DOHH2 (cell line): ENCODE measurements around the gene LOXHD1.

ENCODE experiments used
- H3F3A ChIP-seq: fragments of 200-600 bp; sonication (generic), shearing (Covaris generic); 2 replicates; pipeline ENCODE4 v1.6.0; 2016; ENCODE audit warnings: antibody characterized with exemption, mild to moderate bottlenecking; ENCODE audit not compliant: control insufficient read depth, insufficient read depth
- H3K27ac ChIP-seq: fragments of 200-600 bp; sonication (generic); 2 replicates; pipeline ENCODE4 v1.5.1; 2014; ENCODE audit warnings: low read depth, mild to moderate bottlenecking, low read length, moderate library complexity
- H3K27me3 ChIP-seq: fragments of 200-600 bp; sonication (generic); 2 replicates; pipeline ENCODE4 v1.6.1; 2014; ENCODE audit warnings: mild to moderate bottlenecking, low read length, mixed read lengths; ENCODE audit not compliant: control insufficient read depth
- H3K36me3 ChIP-seq: fragments of 200-600 bp; sonication (generic); 2 replicates; pipeline ENCODE4 v1.6.1; 2014; ENCODE audit warnings: mild to moderate bottlenecking, low read length, moderate library complexity, mixed read lengths; ENCODE audit not compliant: control insufficient read depth
- H3K4me1 ChIP-seq: fragments of 200-600 bp; sonication (generic); 2 replicates; pipeline ENCODE4 v1.6.1; 2014; ENCODE audit warnings: mild to moderate bottlenecking, low read length, mixed read lengths; ENCODE audit not compliant: control insufficient read depth
- H3K4me2 ChIP-seq: fragments of 200-600 bp; sonication (generic); 2 replicates; pipeline ENCODE4 v1.6.0; 2014; ENCODE audit warnings: mild to moderate bottlenecking, low read length, moderate library complexity
- H3K4me3 ChIP-seq: fragments of 200-600 bp; sonication (generic); 2 replicates; pipeline ENCODE4 v1.5.1; 2014; ENCODE audit warnings: mild to moderate bottlenecking, low read length, mixed read lengths
- H3K79me2 ChIP-seq: fragments of 200-600 bp; sonication (generic); 2 replicates; pipeline ENCODE4 v1.6.1; 2014; ENCODE audit warnings: mild to moderate bottlenecking, low read length, mixed read lengths; ENCODE audit not compliant: control insufficient read depth
- H3K9me2 ChIP-seq: fragments of 200-600 bp; sonication (generic); replicated peaks from 2 replicates; pipeline ENCODE4 v1.6.1; 2014; ENCODE audit warnings: mild to moderate bottlenecking, low read length, mixed read lengths; ENCODE audit not compliant: control insufficient read depth
- H3K9me3 ChIP-seq: fragments of 200-600 bp; sonication (generic); 2 replicates; pipeline ENCODE4 v1.6.1; 2014; ENCODE audit warnings: antibody characterized with exemption, low read length, mixed read lengths; ENCODE audit not compliant: control insufficient read depth, insufficient read depth
- H4K20me1 ChIP-seq: fragments of 200-600 bp; sonication (generic); 2 replicates; pipeline ENCODE4 v1.6.0; 2014; ENCODE audit warnings: low read depth, mild to moderate bottlenecking, antibody characterized with exemption, low read length, moderate library complexity; ENCODE audit not compliant: control insufficient read depth, insufficient read depth
- CTCF ChIP-seq: fragments of 200-600 bp; sonication (generic); IDR thresholded peaks from one replicate; pipeline ENCODE4 v1.5.1; 2014; ENCODE audit warnings: antibody characterized with exemption, mild to moderate bottlenecking, low read depth, low read length; ENCODE audit not compliant: poor library complexity, severe bottlenecking
- EZH2phosphoT487 ChIP-seq: fragments of 200-600 bp; sonication (generic); IDR thresholded peaks from 2 replicates; pipeline ENCODE4 v1.6.1; 2017; ENCODE audit warnings: borderline replicate concordance, mild to moderate bottlenecking, antibody characterized with exemption, low read length, moderate library complexity, mixed read lengths

LOXHD1 gene

DNA sequence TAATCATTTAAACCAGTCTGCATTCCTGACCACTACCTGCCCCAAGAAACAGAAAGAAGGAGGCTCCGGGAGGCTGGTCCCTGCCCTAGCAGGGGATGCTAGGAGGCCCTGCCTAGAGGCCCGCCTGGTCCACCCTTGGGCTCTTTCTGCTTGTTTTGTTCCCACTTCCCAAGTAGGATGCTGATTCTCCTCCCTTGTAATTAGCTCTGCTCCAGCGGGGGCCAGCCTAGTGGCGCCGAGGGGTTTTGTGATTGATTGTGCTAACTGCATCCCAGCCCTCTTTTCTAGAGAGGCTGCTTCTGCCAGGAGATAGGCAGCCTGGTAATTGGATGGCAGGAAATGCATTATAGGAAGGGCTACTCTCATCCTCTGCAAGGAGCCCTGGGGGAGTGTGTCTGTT, 220.0 kb downstream of the LOXHD1 start:
- no peak for TF ChIP-seq EZH2phosphoT487
- no peak for TF ChIP-seq CTCF
- no peaks in the 10 kb centered on the region for H4K20me1 ChIP-seq
- no peaks in the 10 kb centered on the region for H3F3A ChIP-seq
- H3K4me1 ChIP-seq, result no peaks in the 10 kb centered on the region
- no peaks in the 10 kb centered on the region for H3K9me3 ChIP-seq
- H3K4me3 ChIP-seq, result no peak overlapping the region
- no peaks in the 10 kb centered on the region for H3K36me3 ChIP-seq
- no peaks in the 10 kb centered on the region for H3K9me2 ChIP-seq
- H3K27me3 ChIP-seq, result no peaks in the 10 kb centered on the region
- H3K79me2 ChIP-seq, result no peaks in the 10 kb centered on the region
- H3K27ac ChIP-seq, result no peak overlapping the region
- H3K4me2 ChIP-seq, result no peak overlapping the region

GRCh38 chr18:46436621-46437020, 220.4 kb downstream of the LOXHD1 start:
- TF ChIP-seq EZH2phosphoT487, result no peak
- TF ChIP-seq CTCF, result no peak
- no peaks in the 10 kb centered on the region for H3K9me3 ChIP-seq
- no peaks in the 10 kb centered on the region for H4K20me1 ChIP-seq
- no peak overlapping the region for H3K27ac ChIP-seq
- peaks cover 2% of the 10 kb centered on the region; the same call in 1 of the 2 replicates for H3K27me3 ChIP-seq
- H3F3A ChIP-seq, result no peaks in the 10 kb centered on the region
- no peak overlapping the region for H3K4me3 ChIP-seq
- H3K79me2 ChIP-seq, result no peaks in the 10 kb centered on the region
- no peak overlapping the region for H3K4me2 ChIP-seq
- no peaks in the 10 kb centered on the region for H3K9me2 ChIP-seq
- H3K36me3 ChIP-seq, result no peaks in the 10 kb centered on the region
- H3K4me1 ChIP-seq, result no peaks in the 10 kb centered on the region

DNA sequence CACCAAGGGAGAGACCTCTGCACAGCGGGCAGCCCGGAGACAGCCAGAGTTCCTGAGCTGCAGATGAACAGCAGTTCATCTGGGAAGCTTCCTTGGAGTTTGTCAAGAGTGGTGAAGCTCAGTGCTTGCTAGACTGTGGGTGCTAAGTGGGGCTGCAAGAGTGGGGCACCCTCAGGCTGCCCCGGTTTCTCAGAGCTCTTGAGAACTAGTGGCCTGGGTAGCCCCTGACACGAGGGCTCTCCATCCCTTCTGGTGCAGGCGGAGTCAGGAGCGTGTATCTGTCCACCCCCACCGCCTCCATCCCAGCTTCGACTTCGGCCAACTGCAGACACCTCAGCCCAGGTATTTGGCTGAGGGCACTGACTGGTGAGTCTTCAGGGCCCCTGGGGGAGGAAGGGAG, 222.0 kb downstream of the LOXHD1 start:
- H3K27ac ChIP-seq, result no peak overlapping the region
- H3K9me3 ChIP-seq, result no peaks in the 10 kb centered on the region
- no peak overlapping the region for H3K4me2 ChIP-seq
- no peaks in the 10 kb centered on the region for H3K9me2 ChIP-seq
- TF ChIP-seq EZH2phosphoT487, result no peak
- no peak for TF ChIP-seq CTCF
- peaks cover 7% of the 10 kb centered on the region; the same call in 1 of the 2 replicates for H3K27me3 ChIP-seq
- no peaks in the 10 kb centered on the region for H3K4me1 ChIP-seq
- H3K4me3 ChIP-seq, result no peak overlapping the region
- H4K20me1 ChIP-seq, result no peaks in the 10 kb centered on the region
- no peaks in the 10 kb centered on the region for H3K36me3 ChIP-seq
- H3F3A ChIP-seq, result no peaks in the 10 kb centered on the region
- no peaks in the 10 kb centered on the region for H3K79me2 ChIP-seq

DNA sequence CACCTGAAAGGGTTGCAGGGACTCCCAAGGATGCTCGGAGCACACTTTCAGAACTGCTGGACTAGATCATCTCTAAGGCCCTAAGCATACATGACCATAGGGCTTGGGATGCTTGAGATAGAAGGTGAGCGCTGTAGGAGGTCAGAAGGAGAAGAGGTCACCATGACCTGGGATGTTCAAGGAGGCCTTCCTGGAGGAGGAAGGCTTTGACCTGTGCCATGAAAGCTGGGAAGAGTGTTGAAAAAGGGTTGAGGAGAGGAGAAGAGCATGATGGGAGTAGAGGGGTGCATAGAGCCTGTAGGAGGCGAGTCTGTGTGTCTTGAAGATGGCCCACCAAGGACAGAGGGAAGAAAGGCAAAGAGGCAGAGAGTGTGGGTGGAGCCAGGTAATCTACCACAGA, 222.4 kb downstream of the LOXHD1 start:
- Histone ChIP-seq H3F3A (no peaks in the 10 kb centered on the region), H3K36me3 (no peaks in the 10 kb centered on the region), H3K4me1 (no peaks in the 10 kb centered on the region), H3K27ac (no peak overlapping the region), H3K4me2 (no peak overlapping the region), H3K9me2 (no peaks in the 10 kb centered on the region), H3K79me2 (no peaks in the 10 kb centered on the region), H3K4me3 (no peak overlapping the region), H3K9me3 (no peaks in the 10 kb centered on the region), H4K20me1 (no peaks in the 10 kb centered on the region), H3K27me3 (peaks cover 9% of the 10 kb centered on the region; the same call in 1 of the 2 replicates)
- TF ChIP-seq CTCF (no peak), EZH2phosphoT487 (no peak)
